DMS 273 (cell line): ENCODE measurements around the gene TIGAR.

ENCODE experiments used
- DNase-seq: peaks from one replicate; lab custom pipeline; 2025; ENCODE audit not compliant: unreplicated experiment; lab: John Stamatoyannopoulos, UW

Gene TIGAR

GRCh38 chr12:4370265-4370664, 49.3 kb downstream of the TIGAR start:
- no peak for DNase-seq

GRCh38 chr12:4372653-4373052, 51.6 kb downstream of the TIGAR start:
- no peak for DNase-seq

GRCh38 chr12:4375449-4375848, 54.4 kb downstream of the TIGAR start:
- no peak for DNase-seq

GRCh38 chr12:4378772-4379171, 57.8 kb downstream of the TIGAR start:
- no peak for DNase-seq

- DNase-seq = peak; percentile 13
Measured at GRCh38 chr12:4379405-4379804, 58.4 kb downstream of the TIGAR start, which contains the start of gene FGF23. FGF23 (minus strand) TSS chr12:4379712; CDS start chr12:4379582, 130 bp downstream.

GRCh38 chr12:4380332-4380731, 59.3 kb downstream of the TIGAR start:
- DNase-seq = no peak

GRCh38 chr12:4383304-4383865, 62.4 kb downstream of the TIGAR start:
- DNase-seq = peak; percentile 2

- DNase-seq = no peak
Measured at GRCh38 chr12:4386801-4387200, 65.8 kb downstream of the TIGAR start.

- no peak for DNase-seq
Measured at GRCh38 chr12:4387607-4388006, 66.6 kb downstream of the TIGAR start.

GRCh38 chr12:4388032-4388431, 67.0 kb downstream of the TIGAR start:
- no peak for DNase-seq

- no peak for DNase-seq
Measured at GRCh38 chr12:4388662-4389061, 67.6 kb downstream of the TIGAR start.

- DNase-seq = no peak
Measured at GRCh38 chr12:4392223-4392742, 71.3 kb downstream of the TIGAR start.

GRCh38 chr12:4393211-4393610, 72.2 kb downstream of the TIGAR start:
- no peak for DNase-seq

- no peak for DNase-seq
Measured at GRCh38 chr12:4395818-4396217, 74.8 kb downstream of the TIGAR start.

- no peak for DNase-seq
Measured at GRCh38 chr12:4401117-4401516, 80.1 kb downstream of the TIGAR start.

GRCh38 chr12:4402996-4403395, 82.0 kb downstream of the TIGAR start:
- DNase-seq = no peak
